ENCODE results near the gene MERTK. TPM values are rescaled to one million over a fixed set of nuclear protein-coding genes. Genes with fewer than 3 reads are reported as not detected.

The MERTK gene
- total and polyA plus RNA-seq, 2 of the 8 experiments (the other 6 are each of a cell fraction or from before 2014, with no cell fraction given): 6.5 to 7.0 TPM

DNA sequence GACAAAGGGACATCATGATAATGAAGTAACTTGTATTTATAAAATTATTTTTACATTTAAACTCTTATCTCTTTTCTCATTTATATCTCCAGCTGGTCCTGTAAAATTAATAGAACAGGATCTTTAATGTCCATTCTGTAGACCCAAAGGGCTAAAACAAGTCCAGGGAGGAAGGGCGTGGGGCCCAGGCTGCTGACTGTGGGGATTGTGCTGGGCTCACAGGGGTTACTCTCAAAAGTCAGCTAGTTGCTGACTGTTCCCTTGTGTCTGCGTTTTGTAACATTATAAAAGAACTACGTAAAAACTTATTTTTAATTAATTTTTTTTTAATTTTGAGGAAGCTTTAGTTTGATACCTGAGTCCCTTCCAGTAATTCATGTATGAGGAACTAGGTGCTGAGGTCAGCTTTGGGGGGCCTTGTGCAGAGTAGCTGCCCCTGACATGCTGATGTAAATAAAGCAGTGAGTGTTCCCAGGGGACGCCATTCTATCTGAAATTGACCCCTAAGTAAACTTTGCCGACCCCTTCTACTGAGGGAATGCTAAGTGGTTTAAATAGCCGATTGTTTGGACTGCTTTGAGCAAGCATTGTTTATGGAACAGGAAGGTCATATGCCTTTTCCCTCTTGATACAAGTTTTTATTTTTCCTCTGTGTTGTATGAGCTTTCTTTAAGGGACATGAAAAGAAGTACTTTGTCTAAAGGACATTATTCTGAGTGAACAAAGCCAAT lies 56.4 kb downstream of the MERTK start:
- Histone ChIP-seq H2BK5ac (ENCODE audit: low read depth, low read length) (no peak overlapping the region), H3K79me1 (ENCODE audit: low read depth, low read length) (no peaks in the 10 kb centered on the region; the same call in 1 of the 2 replicates), H2BK15ac (ENCODE audit: low read length) (no peak overlapping the region), H4K5ac (ENCODE audit: insufficient read length, low read depth, low read length) (no peak overlapping the region), H2BK12ac (ENCODE audit: low read depth, low read length) (no peak overlapping the region), H3K23me2 (ENCODE audit: low read depth, low read length) (0 out of 2 replicates have a peak, but pooled peaks cover 1% of the 10 kb centered on the region), H3K9me3 (ENCODE audit: insufficient read depth in 2 of 2, low read depth in 1 of 2, low read length in 1 of 2) (no peaks in the 10 kb centered on the region), H3K23ac (ENCODE audit: insufficient read length) (no peak overlapping the region), H3K27ac (ENCODE audit: low read depth, low read length) (no peak overlapping the region), H4K8ac (ENCODE audit: extremely low read depth, insufficient read depth, low read length) (no peak overlapping the region), H3K14ac (ENCODE audit: insufficient read length) (no peak overlapping the region), H3K36me3 (ENCODE audit: control insufficient read depth in 2 of 4, insufficient read depth in 4 of 4, low read length in 3 of 4) (no peaks in the 10 kb centered on the region), H3K56ac (replicated peaks; ENCODE audit: insufficient read length, low read depth, low read length) (no peak overlapping the region), H3K4ac (replicated peaks; ENCODE audit: insufficient read length, low read depth, low read length) (no peak overlapping the region), H3K79me2 (ENCODE audit: control insufficient read depth in 1 of 2, insufficient read depth in 2 of 2, low read length in 2 of 2) (no peaks in the 10 kb centered on the region), H2AK5ac (ENCODE audit: low read depth, low read length) (no peak overlapping the region), H3K27me3 (replicated peaks in 1 of 4; ENCODE audit: control insufficient read depth in 3 of 4, extremely low read depth in 1 of 4, insufficient read depth in 3 of 4, low read length in 3 of 4) (no peaks in the 10 kb centered on the region), H3K4me2 (ENCODE audit: insufficient read depth in 1 of 2, low read depth in 2 of 2, low read length in 2 of 2) (no peak overlapping the region), H2AFZ (ENCODE audit: low read length) (no peak overlapping the region), H2BK20ac (ENCODE audit: low read length) (no peak overlapping the region), H3K4me3 (ENCODE audit: extremely low read depth in 1 of 4, insufficient read depth in 2 of 4, low read depth in 3 of 4, low read length in 4 of 4) (no peak overlapping the region), H3K18ac (ENCODE audit: extremely low read depth, low read length) (no peak overlapping the region), H3K9ac (replicated peaks in 1 of 4; ENCODE audit: extremely low read depth in 1 of 4, low read depth in 3 of 4, low read length in 3 of 4) (no peak overlapping the region), H2BK120ac (replicated peaks; ENCODE audit: low read depth, low read length) (no peak overlapping the region), H4K91ac (replicated peaks; ENCODE audit: insufficient read length, low read length) (no peak overlapping the region), H4K20me1 (replicated peaks in 1 of 2; ENCODE audit: control insufficient read depth in 1 of 2, insufficient read depth in 2 of 2, low read length in 2 of 2) (no peaks in the 10 kb centered on the region), H3K4me1 (replicated peaks in 1 of 4; ENCODE audit: control insufficient read depth in 3 of 4, insufficient read depth in 4 of 4, low read length in 3 of 4) (peaks cover 0 to 3% (median 0%) of the 10 kb centered on the region in 4 experiments; a peak in 1 of 7 replicates)
- FAIRE-seq: no peak
- 70% methylated on average over 6 of the region's 6 CpGs; no CpG with 5 or more reads in 1 of the 2 experiments for WGBS, 2 experiments (ENCODE audit: extremely low coverage in 1 of 2, insufficient coverage in 1 of 2, insufficient read length in 1 of 2, insufficient replicate concordance in 2 of 2, low coverage in 1 of 2, low lambda C conversion rate in 2 of 2, missing lambda C conversion rate in 1 of 2)
- no peak for TF ChIP-seq SP2 (IDR thresholded peaks at IDR 0.05; ENCODE audit: low read length)
- no peak for TF ChIP-seq EGR1 (IDR thresholded peaks at IDR 0.05; ENCODE audit: borderline replicate concordance, low read depth, low read length)
- TF ChIP-seq, protein P1, sequence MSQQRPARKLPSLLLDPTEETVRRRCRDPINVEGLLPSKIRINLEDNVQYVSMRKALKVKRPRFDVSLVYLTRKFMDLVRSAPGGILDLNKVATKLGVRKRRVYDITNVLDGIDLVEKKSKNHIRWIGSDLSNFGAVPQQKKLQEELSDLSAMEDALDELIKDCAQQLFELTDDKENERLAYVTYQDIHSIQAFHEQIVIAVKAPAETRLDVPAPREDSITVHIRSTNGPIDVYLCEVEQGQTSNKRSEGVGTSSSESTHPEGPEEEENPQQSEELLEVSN (IDR thresholded peaks at IDR 0.05): no peak
- TF ChIP-seq CBX5 (IDR thresholded peaks at IDR 0.05; ENCODE audit: low read depth, low read length): no peak
- no peak for TF ChIP-seq GTF2F1 (IDR thresholded peaks at IDR 0.05; ENCODE audit: borderline replicate concordance, low read depth, low read length)
- no peak for TF ChIP-seq SIN3A (conservative IDR thresholded peaks at IDR 0.05 in 1 of 2, IDR thresholded peaks at IDR 0.05 in 1 of 2; ENCODE audit: low read depth in 1 of 2, low read length in 2 of 2)
- ChIA-PET POLR2A (ENCODE audit: partially characterized antibody) (interaction anchor here (1.3 kb wide), 1 partner anchor 8 kb away, joined by 3 read pairs; no protein-coding TSS in a partner anchor), CTCF (ENCODE audit: partially characterized antibody) (interaction anchor here (0.6 to 1.9 kb wide), 4 partner anchors 13 to 76 kb away, joined by 3 to 7 read pairs (median 4); no protein-coding TSS in a partner anchor)
- no peak for DNase-seq (ENCODE audit: low read depth in 1 of 2, low spot score in 2 of 2)

All from H1 (cell line).